Naive B cell (primary cell): ENCODE results near the gene ACTR5. TPM values are rescaled to one million over a fixed set of nuclear protein-coding genes. Genes with fewer than 3 reads are reported as not detected.
A peak's percentile ranks its signal among the peaks of the same experiment; 100 is the strongest.

Experiments
- ATAC-seq, 2 donors: fragments of 150-1000 bp; cut with Tn5 transposase; 2 replicates each; pipeline ENCODE4 v1.10.0; 2021; ENCODE audit warnings: low read depth in 2 of 2, mild to moderate bottlenecking in 2 of 2, moderate library complexity in 2 of 2
- DNase-seq: peaks from one replicate; pipeline ENCODE4 v3.0.0; 2022
- H3K27ac Mint-ChIP-seq, 6 donors: one replicate each; pipeline ENCODE4 v1.8.0; 2020 to 2022; ENCODE audit warnings: mild to moderate bottlenecking in 6 of 6, mixed read lengths in 6 of 6, moderate library complexity in 5 of 6, inconsistent platforms in 2 of 6
- H3K27me3 Mint-ChIP-seq, 3 donors: one replicate each; pipeline ENCODE4 v1.8.0; 2021 to 2022; ENCODE audit warnings: mixed read lengths in 3 of 3, mild to moderate bottlenecking in 1 of 3
- H3K36me3 Mint-ChIP-seq, 2 donors: one replicate each; pipeline ENCODE4 v1.8.0; 2020 to 2022; ENCODE audit warnings: mixed read lengths in 2 of 2, inconsistent platforms in 1 of 2, mild to moderate bottlenecking in 1 of 2
- H3K4me1 Mint-ChIP-seq, 3 donors: one replicate each; pipeline ENCODE4 v1.8.0; 2020 to 2022; ENCODE audit warnings: mixed read lengths in 3 of 3, inconsistent platforms in 1 of 3, mild to moderate bottlenecking in 1 of 3, moderate library complexity in 1 of 3
- H3K4me3 Mint-ChIP-seq, 8 donors: one replicate each; pipeline ENCODE4 v1.8.0; 2020 to 2022; ENCODE audit warnings: mild to moderate bottlenecking in 8 of 8, mixed read lengths in 8 of 8, moderate library complexity in 8 of 8, inconsistent platforms in 2 of 8
- H3K9me3 Mint-ChIP-seq, 7 donors: one replicate each; pipeline ENCODE4 v1.8.0; 2020 to 2022; ENCODE audit warnings: mixed read lengths in 7 of 7, mild to moderate bottlenecking in 5 of 7, inconsistent platforms in 2 of 7, moderate library complexity in 1 of 7
- polyA plus RNA-seq, 6 donors: library from polyadenylated mRNA; unstranded; fragments of 300-500 nt; fragmentation: Illumina TruSeq; gene quantifications; one replicate each; pipeline ENCODE4 v1.2.3, GENCODE V29; 2021; ENCODE audit warnings: low read depth in 6 of 6

ACTR5 gene
- polyA plus RNA-seq, 6 donors from 2014 or later: 3.5 to 9.6 (median 7.7) TPM

DNA sequence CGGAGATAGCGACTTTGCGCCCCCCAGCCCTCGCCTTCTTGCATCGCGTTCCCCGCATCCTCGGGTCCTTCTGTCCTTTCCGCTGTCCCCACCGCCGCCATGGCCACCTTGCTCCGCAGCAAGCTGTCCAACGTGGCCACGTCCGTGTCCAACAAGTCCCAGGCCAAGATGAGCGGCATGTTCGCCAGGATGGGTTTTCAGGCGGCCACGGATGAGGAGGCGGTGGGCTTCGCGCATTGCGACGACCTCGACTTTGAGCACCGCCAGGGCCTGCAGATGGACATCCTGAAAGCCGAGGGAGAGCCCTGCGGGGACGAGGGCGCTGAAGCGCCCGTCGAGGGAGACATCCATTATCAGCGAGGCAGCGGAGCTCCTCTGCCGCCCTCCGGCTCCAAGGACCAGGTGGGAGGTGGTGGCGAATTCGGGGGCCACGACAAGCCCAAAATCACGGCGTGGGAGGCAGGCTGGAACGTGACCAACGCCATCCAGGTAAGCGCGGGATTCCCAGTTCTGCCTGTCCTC is 23.6 kb upstream of the ACTR5 start:
- H3K9me3 Mint-ChIP-seq: peaks cover 1 to 27% (median 15%) of the 10 kb centered on the region in 7 donors
- peaks cover 5 to 35% of the 10 kb centered on the region in 2 donors for H3K36me3 Mint-ChIP-seq
- H3K4me1 Mint-ChIP-seq: peaks cover 50 to 70% (median 62%) of the 10 kb centered on the region in 3 donors
- peak overlapping the region in 7 of 8 donors; percentile 43 to 84 (median 68) for H3K4me3 Mint-ChIP-seq
- H3K27ac Mint-ChIP-seq: peak overlapping the region in 2 of 6 donors; percentile 39 to 42
- peaks cover 75 to 98% (median 92%) of the 10 kb centered on the region in 3 donors for H3K27me3 Mint-ChIP-seq
- ATAC-seq (no peak), DNase-seq (no peak)

DNA sequence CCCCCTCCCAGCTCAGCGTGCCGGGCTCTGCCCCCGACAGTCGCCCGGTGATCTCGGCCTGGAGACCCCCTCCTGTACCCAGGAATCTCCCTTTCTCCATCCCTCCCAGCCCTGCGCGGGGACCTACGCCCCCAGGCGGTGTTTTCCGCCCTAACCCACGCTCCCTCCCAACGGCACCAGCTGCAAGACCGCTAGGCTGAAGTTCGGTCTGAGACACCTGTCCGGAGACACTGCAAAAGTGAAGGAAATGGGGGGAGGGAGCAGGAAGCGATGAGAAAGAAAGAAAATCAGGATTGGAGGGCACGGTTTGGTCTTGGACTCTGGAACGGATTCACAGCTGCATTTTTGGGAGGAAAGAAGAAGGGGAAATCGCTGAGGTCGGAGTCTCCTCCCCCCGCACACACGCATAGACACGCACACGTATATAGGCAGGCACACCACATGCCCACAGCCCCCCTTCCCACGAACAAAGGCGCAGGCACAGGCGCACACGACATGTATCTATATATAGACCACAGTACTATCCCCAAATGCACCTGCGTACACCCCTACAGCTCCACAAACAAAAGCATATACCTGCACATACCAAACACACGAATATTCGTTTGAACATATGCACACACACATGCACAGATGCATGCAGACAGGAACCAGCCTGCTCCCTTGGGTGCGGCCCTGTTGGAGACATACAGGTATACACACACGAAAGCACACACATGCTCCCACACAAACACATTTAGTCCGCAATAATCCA is 22.9 kb upstream of the ACTR5 start:
- peak overlapping the region in 5 of 6 donors; percentile 39 to 89 (median 84) for H3K27ac Mint-ChIP-seq

DNA sequence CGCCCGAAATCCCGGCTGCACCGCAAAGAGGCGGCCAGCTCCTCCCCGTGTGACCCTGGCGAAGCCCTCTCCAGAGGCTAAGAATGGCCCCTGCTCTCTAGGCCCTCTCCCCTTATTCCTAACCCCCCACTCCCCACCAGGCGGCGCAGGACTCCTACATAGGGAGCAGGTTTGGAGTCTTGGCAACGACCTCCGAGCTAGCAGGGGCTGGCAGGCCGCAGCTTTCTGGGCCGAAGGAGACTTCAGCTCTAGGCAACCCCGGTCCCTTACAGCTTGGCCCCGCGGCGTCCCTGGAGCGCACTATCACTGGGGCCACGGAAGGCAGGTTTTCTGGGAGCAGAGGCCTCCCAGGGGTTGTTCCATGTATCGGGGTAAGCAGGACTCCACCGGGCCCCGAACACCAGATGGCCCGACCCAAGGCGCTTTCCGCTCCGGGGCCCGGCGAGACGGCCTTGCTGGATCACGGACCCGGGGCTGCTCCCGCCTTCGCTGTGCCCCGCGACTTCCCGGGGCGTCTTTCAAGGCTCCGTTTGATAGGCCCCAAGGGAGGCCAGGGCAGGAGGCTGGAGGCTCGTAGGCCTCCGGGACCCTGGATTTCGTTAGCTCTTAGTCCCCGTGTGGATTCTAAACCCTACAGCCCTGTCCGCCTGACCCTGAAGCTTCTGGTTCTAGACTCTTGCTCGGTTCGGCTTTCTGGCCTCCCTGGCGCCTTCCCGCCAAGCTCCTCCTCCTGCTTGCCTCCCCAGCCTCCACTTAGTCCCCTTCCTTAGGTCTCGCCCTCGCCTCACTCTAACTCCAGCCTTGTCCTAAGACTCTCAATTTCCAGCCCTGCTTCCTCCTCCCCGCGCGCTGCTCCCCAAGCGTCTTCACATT is 22.1 kb upstream of the ACTR5 start:
- Mint-ChIP-seq H3K4me1 (peaks cover 63 to 85% (median 77%) of the 10 kb centered on the region in 3 donors), H3K36me3 (peaks cover 5 to 35% of the 10 kb centered on the region in 2 donors), H3K27me3 (peaks cover 79 to 98% (median 94%) of the 10 kb centered on the region in 3 donors), H3K9me3 (peaks cover 2 to 35% (median 17%) of the 10 kb centered on the region in 7 donors), H3K4me3 (peak overlapping the region in 7 of 8 donors; percentile 40 to 89 (median 72)), H3K27ac (peak overlapping the region in 5 of 6 donors; percentile 80 to 99 (median 97))
- ATAC-seq (no peak), DNase-seq (peak; percentile 15)

More for the DNA sequence above, 22.9 kb upstream of the ACTR5 start:
- Mint-ChIP-seq H3K27me3 (peaks cover 79 to 98% (median 94%) of the 10 kb centered on the region in 3 donors), H3K9me3 (peaks cover 2 to 33% (median 17%) of the 10 kb centered on the region in 7 donors), H3K4me3 (peak overlapping the region; percentile 50 to 89 (median 73)), H3K36me3 (peaks cover 5 to 35% of the 10 kb centered on the region in 2 donors), H3K4me1 (peaks cover 56 to 76% (median 68%) of the 10 kb centered on the region in 3 donors)
- ATAC-seq: peak in 1 of 2 donors; percentile 14
- no peak for DNase-seq

DNA sequence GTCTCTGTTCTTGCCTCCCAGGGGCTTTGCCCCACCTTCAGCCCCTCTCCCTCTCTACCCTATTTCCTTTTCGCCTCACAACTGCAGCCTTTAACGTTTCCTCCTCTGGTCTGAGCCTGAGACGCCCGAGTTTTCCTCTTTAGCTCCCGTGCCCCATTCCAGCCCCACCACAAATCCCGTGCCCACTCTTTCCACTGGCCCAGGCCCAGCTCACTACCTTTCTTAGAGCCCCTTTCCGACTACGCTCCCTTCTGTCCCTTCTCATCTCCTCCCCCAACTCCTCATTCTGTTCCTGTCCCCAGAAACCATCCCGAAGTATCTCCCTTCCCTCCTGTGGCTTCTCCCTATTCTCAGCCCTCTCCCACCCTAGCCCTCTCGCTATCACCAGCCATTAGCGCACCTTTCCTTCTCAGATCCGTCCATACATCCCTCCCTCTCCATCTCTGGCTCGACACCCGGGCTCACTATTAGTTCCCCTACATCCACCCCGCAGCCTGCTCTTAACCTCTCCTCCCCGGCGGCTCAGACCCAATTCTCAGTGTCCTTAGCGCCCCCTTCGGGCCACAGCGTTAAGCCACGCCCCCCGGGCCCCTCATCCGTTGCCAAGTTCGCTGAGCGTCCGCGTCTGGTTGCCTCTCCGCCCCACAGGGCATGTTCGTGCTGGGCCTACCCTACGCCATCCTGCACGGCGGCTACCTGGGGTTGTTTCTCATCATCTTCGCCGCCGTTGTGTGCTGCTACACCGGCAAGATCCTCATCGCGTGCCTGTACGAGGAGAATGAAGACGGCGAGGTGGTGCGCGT is 21.3 kb upstream of the ACTR5 start:
- Mint-ChIP-seq H3K4me3 (peak overlapping the region; percentile 45 to 86 (median 74)), H3K4me1 (peaks cover 67 to 93% (median 83%) of the 10 kb centered on the region in 3 donors), H3K27me3 (peaks cover 78 to 98% (median 94%) of the 10 kb centered on the region in 3 donors), H3K36me3 (peaks cover 5 to 35% of the 10 kb centered on the region in 2 donors), H3K9me3 (peaks cover 2 to 35% (median 17%) of the 10 kb centered on the region in 7 donors), H3K27ac (peak overlapping the region in 5 of 6 donors; percentile 80 to 99 (median 97))
- DNase-seq (peak; percentile 41), ATAC-seq (peak in 1 of 2 donors; percentile 21)

DNA sequence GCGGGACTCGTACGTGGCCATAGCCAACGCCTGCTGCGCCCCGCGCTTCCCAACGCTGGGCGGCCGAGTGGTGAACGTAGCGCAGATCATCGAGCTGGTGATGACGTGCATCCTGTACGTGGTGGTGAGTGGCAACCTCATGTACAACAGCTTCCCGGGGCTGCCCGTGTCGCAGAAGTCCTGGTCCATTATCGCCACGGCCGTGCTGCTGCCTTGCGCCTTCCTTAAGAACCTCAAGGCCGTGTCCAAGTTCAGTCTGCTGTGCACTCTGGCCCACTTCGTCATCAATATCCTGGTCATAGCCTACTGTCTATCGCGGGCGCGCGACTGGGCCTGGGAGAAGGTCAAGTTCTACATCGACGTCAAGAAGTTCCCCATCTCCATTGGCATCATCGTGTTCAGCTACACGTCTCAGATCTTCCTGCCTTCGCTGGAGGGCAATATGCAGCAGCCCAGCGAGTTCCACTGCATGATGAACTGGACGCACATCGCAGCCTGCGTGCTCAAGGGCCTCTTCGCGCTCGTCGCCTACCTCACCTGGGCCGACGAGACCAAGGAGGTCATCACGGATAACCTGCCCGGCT is 20.6 kb upstream of the ACTR5 start:
- peak overlapping the region; percentile 50 to 86 (median 72) for H3K4me3 Mint-ChIP-seq
- DNase-seq: no peak
- H3K27ac Mint-ChIP-seq: peak overlapping the region in 5 of 6 donors; percentile 80 to 99 (median 97)
- H3K27me3 Mint-ChIP-seq: peaks cover 76 to 98% (median 94%) of the 10 kb centered on the region in 3 donors
- H3K36me3 Mint-ChIP-seq: peaks cover 5 to 35% of the 10 kb centered on the region in 2 donors
- ATAC-seq: no peak
- peaks cover 2 to 35% (median 17%) of the 10 kb centered on the region in 7 donors for H3K9me3 Mint-ChIP-seq
- H3K4me1 Mint-ChIP-seq: peaks cover 67 to 87% (median 79%) of the 10 kb centered on the region in 3 donors

DNA sequence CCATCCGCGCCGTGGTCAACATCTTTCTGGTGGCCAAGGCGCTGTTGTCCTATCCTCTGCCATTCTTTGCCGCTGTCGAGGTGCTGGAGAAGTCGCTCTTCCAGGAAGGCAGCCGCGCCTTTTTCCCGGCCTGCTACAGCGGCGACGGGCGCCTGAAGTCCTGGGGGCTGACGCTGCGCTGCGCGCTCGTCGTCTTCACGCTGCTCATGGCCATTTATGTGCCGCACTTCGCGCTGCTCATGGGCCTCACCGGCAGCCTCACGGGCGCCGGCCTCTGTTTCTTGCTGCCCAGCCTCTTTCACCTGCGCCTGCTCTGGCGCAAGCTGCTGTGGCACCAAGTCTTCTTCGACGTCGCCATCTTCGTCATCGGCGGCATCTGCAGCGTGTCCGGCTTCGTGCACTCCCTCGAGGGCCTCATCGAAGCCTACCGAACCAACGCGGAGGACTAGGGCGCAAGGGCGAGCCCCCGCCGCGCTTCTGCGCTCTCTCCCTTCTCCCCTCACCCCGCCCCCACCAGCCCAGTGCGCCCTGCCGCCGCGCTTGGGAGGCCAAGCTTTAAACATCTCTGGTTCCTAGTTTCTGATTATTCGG is 20.0 kb upstream of the ACTR5 start:
- H3K4me3 Mint-ChIP-seq: peak overlapping the region; percentile 32 to 78 (median 72)
- DNase-seq (no peak), ATAC-seq (no peak)
- peak overlapping the region in 5 of 6 donors; percentile 80 to 99 (median 97) for H3K27ac Mint-ChIP-seq
- peaks cover 63 to 82% (median 73%) of the 10 kb centered on the region in 3 donors for H3K4me1 Mint-ChIP-seq
- H3K9me3 Mint-ChIP-seq: peaks cover 2 to 35% (median 15%) of the 10 kb centered on the region in 7 donors
- H3K27me3 Mint-ChIP-seq: peaks cover 76 to 98% (median 94%) of the 10 kb centered on the region in 3 donors
- peaks cover 5 to 35% of the 10 kb centered on the region in 2 donors for H3K36me3 Mint-ChIP-seq

DNA sequence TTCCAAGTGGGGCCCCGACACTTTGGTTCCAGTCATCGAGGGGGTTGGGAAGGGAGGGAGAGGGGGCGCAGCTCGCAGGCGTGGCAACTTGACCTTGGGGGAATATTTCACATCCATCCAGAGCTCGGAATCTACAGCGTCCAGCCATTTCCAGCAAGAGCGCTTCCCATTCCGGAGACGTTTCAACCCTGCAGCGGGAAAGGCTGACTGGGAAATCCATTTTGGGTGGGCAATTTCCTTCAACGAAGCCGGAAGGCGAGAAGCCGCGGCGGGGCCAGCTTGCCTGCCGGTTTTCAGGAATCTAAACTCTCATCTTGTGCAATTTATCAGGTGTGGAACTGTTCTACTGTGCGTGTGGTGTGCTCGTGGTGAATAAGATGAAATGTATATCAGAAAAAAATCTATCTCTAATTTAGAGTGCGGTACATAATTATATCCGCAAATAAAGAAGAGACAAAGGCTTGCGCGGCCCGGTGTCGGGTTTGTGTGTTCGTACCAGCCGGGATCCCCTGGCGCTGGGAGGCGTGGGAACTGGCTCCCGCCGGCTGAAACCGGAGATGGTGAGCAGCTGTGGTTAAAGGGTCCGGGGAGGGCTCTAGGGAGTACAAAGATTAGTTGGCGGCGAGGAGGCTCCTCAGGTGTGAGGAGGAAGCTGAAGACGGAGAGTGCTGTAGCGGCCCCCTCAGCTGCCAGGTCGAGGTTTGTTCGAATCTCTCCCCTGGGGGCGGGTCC is 19.2 kb upstream of the ACTR5 start:
- Mint-ChIP-seq H3K4me3 (peak overlapping the region; percentile 62 to 82 (median 73)), H3K9me3 (peaks cover 2 to 35% (median 15%) of the 10 kb centered on the region in 7 donors), H3K36me3 (peaks cover 5 to 35% of the 10 kb centered on the region in 2 donors), H3K4me1 (peaks cover 61 to 77% (median 69%) of the 10 kb centered on the region in 3 donors), H3K27ac (peak overlapping the region in 5 of 6 donors; percentile 50 to 95 (median 76)), H3K27me3 (peaks cover 80 to 98% (median 97%) of the 10 kb centered on the region in 3 donors)
- ATAC-seq: no peak
- peak; percentile 16 for DNase-seq

DNA sequence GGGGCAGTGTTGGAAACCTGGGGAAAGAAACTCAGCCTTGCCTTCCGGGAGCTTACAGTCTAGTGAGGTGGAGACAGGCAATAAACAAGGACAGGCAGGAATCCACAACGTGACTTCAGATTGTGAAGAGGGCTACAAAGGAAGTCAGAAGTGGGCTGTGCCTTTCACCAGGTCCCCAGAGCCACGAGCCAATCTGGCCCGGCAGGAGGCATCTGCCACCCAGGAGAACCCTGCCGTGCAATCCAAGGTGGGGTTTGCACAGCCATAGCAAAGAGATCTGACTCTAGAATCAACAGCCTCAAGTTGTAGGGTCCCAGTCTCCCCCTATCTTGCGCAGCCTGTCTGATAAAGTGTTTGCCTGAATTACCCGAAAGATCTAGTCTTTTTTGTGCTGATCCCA is 18.5 kb upstream of the ACTR5 start:
- no peak for ATAC-seq
- Mint-ChIP-seq H3K27me3 (peaks cover 85 to 99% (median 98%) of the 10 kb centered on the region in 3 donors), H3K4me1 (peaks cover 57 to 70% (median 66%) of the 10 kb centered on the region in 3 donors), H3K27ac (peak overlapping the region in 4 of 6 donors; percentile 76 to 97 (median 90)), H3K9me3 (peaks cover 2 to 35% (median 15%) of the 10 kb centered on the region in 7 donors), H3K36me3 (peaks cover 5 to 35% of the 10 kb centered on the region in 2 donors), H3K4me3 (peak overlapping the region in 6 of 8 donors; percentile 62 to 81 (median 68))
- DNase-seq: no peak

DNA sequence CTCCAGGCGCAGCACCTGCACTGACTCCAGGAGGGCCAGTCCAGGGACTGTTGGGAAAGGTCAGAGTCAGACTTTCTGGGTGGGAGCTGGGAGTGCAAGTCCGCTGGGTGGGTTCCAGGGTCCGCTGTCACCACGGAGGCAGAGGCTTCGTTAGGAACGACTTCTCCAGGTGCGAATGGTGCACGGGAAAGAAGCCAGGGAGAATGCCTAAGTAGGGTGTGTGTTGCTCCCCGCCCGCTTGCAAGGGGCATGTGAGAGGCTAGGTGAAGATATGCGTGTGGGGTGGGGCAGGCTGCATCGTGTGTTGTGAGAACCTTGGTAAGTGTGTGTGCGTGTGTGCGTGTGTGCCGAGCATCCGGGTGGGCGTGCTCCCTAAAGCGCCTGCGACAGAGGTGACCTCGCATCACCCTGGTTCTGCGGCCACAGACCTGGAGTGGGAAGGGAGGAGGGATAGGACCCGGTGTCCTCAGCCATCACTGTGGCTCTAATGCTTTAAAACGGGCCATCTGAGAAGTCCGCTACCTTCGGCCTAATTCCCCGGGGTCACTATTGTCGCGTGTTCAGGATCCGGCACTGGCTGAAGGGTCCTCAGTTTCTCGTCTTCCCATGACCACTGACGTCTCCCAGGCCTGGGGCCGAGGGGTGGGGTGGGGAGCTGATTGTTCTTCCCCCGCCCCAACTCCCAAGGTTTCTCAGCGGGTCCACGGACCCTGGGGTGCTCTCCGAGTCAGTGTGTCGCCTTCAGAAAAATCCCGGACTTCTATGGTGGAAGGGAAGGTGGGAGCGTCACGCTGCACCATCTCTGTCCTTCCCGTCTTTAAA is 17.9 kb upstream of the ACTR5 start:
- no peak for ATAC-seq
- peaks cover 5 to 31% of the 10 kb centered on the region in 2 donors for H3K36me3 Mint-ChIP-seq

More for the DNA sequence above, 17.9 kb upstream of the ACTR5 start:
- Mint-ChIP-seq H3K4me3 (peak overlapping the region; percentile 45 to 88 (median 68)), H3K9me3 (peaks cover 2 to 35% (median 13%) of the 10 kb centered on the region in 7 donors), H3K27me3 (peaks cover 87 to 99% (median 98%) of the 10 kb centered on the region in 3 donors), H3K4me1 (peaks cover 50 to 64% (median 61%) of the 10 kb centered on the region in 3 donors), H3K27ac (peak overlapping the region in 4 of 6 donors; percentile 76 to 97 (median 90))
- DNase-seq: no peak
